ENCODE data around the gene CDKN3.

- no peak for TF ChIP-seq POLR2AphosphoS5 (IDR thresholded peaks at IDR 0.05; ENCODE audit: borderline replicate concordance, low read depth, low read length)
- TF ChIP-seq EZH2 (IDR thresholded peaks at IDR 0.05), result no peak
- no peak for TF ChIP-seq FOXP2 (optimal IDR thresholded peaks at IDR 0.05; ENCODE audit: control extremely low read depth, extremely low read length, insufficient read depth)
These were observed 669 bp upstream of the CDKN3 start for GRCh38 chr14:54396183-54396492.

All from SK-N-MC (cell line).